ENCODE measurements around the gene MMP19. TPM values are rescaled to one million over a fixed set of nuclear protein-coding genes. Genes with fewer than 3 reads are reported as not detected.

Gene MMP19
- total RNA-seq, 1 experiment from 2014 or later, result 2.3 TPM

DNA sequence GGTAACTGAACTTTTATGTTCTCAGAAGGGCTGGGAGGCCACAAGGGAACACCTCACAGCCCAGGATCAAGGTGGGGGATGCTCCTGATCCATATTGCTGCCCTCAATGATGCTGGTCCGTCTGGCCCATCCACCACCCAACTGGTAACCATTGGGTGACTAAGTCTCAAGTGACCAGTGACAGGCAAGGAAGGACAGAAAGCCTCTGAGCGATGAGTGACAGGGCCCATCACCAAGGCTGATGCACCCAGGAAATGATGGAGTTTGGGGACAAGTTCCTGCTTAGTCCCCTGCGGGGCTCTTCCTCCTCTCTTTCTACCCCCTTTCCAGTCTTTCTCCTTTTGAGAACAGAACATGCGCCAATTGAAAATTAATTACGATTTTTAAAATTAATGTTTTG lies 2.6 kb upstream of the MMP19 start:
- Histone ChIP-seq H4K20me1 (ENCODE audit: insufficient read depth) (no peaks in the 10 kb centered on the region), H3K9ac (ENCODE audit: low read length) (no peak overlapping the region), H3K9me3 (ENCODE audit: control insufficient read depth in 1 of 2, insufficient read depth in 1 of 2, low read depth in 1 of 2, low read length in 2 of 2) (no peaks in the 10 kb centered on the region), H3K27ac (ENCODE audit: low read depth, low read length) (no peak overlapping the region), H3K9me2 (ENCODE audit: insufficient read depth) (no peaks in the 10 kb centered on the region), H3K4me2 (ENCODE audit: low read length) (no peak overlapping the region), H3K27me3 (ENCODE audit: insufficient read depth, low read length) (no peaks in the 10 kb centered on the region), H3K4me3 (replicated peaks in 1 of 2; ENCODE audit: low read depth in 1 of 2, low read length in 2 of 2) (no peak overlapping the region), H3K4me1 (ENCODE audit: control insufficient read depth in 1 of 2, insufficient read depth in 2 of 2, low read length in 2 of 2) (peaks cover 11 to 34% of the 10 kb centered on the region in 2 experiments), H3K79me2 (ENCODE audit: insufficient read depth, low read length) (no peaks in the 10 kb centered on the region), H2AFZ (ENCODE audit: low read depth, low read length, poor library complexity, severe bottlenecking) (peak overlapping the region; percentile 4), H3K36me3 (ENCODE audit: control insufficient read depth in 1 of 2, insufficient read depth in 2 of 2, low read length in 2 of 2) (no peaks in the 10 kb centered on the region)
- POLR2A ChIA-PET, result no interaction called here
- BruUV-seq (replicated peaks), result no TSS peak
- TF ChIP-seq SP1 (IDR thresholded peaks at IDR 0.05; ENCODE audit: low read depth), result no peak
- TF ChIP-seq, protein P1, sequence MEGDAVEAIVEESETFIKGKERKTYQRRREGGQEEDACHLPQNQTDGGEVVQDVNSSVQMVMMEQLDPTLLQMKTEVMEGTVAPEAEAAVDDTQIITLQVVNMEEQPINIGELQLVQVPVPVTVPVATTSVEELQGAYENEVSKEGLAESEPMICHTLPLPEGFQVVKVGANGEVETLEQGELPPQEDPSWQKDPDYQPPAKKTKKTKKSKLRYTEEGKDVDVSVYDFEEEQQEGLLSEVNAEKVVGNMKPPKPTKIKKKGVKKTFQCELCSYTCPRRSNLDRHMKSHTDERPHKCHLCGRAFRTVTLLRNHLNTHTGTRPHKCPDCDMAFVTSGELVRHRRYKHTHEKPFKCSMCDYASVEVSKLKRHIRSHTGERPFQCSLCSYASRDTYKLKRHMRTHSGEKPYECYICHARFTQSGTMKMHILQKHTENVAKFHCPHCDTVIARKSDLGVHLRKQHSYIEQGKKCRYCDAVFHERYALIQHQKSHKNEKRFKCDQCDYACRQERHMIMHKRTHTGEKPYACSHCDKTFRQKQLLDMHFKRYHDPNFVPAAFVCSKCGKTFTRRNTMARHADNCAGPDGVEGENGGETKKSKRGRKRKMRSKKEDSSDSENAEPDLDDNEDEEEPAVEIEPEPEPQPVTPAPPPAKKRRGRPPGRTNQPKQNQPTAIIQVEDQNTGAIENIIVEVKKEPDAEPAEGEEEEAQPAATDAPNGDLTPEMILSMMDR (IDR thresholded peaks at IDR 0.05 in 2 of 3, conservative IDR thresholded peaks at IDR 0.05 in 1 of 3; ENCODE audit: borderline replicate concordance in 1 of 3, insufficient read depth in 1 of 3, low read depth in 2 of 3, low read length in 2 of 3), result no peak
- TF ChIP-seq ZNF274 (IDR thresholded peaks at IDR 0.05; ENCODE audit: low read depth, low read length), result no peak
- TF ChIP-seq CBX3 (IDR thresholded peaks at IDR 0.05; ENCODE audit: low read depth), result no peak
- TF ChIP-seq POLR2A (IDR thresholded peaks at IDR 0.05; ENCODE audit: borderline replicate concordance, extremely low read depth, insufficient read depth, insufficient read length), result no peak
- no peak for TF ChIP-seq YY1 (IDR thresholded peaks at IDR 0.05; ENCODE audit: extremely low read depth, insufficient replicate concordance, low read depth, low read length)
- no peak for TF ChIP-seq RAD21 (IDR thresholded peaks at IDR 0.05; ENCODE audit: low read depth)
- TF ChIP-seq, protein P2, sequence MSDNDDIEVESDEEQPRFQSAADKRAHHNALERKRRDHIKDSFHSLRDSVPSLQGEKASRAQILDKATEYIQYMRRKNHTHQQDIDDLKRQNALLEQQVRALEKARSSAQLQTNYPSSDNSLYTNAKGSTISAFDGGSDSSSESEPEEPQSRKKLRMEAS (IDR thresholded peaks at IDR 0.05), result no peak
- RAD21 ChIA-PET (ENCODE audit: low non-redundant PET in 1 of 2, low total read pairs in 2 of 2, uncharacterized antibody in 2 of 2, unreplicated experiment in 2 of 2), result no interaction called here
- intact Hi-C loops (cut with micrococcal nuclease), result no loop called here
- ATAC-seq (no peak), DNase-seq (ENCODE audit: low read depth, low spot score) (no peak)
- CTCF ChIA-PET, result no interaction called here

DNA sequence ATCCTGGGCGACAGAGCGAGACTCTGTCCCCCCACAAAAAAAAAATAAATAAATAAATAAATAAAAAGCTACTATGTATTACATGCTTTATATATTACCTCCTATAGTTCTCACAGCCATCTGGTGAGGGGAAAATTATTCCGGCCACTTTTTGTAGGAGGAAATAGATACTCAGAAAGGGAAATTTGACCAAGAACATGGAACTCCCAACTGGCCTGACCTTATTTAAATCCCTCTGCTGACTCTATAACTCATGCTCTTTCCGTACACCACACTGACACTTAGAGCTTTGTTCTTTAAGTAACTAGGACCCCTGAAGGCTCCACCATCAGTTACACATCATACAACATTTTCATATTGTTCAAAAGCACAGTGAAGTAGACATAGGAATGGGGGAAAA lies 2.2 kb upstream of the MMP19 start:
- no peak for DNase-seq (ENCODE audit: low read depth, low spot score)
- H3K4me1 ChIP-seq (ENCODE audit: control insufficient read depth in 1 of 2, insufficient read depth in 2 of 2, low read length in 2 of 2), result peaks cover 11 to 34% of the 10 kb centered on the region in 2 experiments
- ChIA-PET CTCF (no interaction called here), RAD21 (ENCODE audit: low non-redundant PET in 1 of 2, low total read pairs in 2 of 2, uncharacterized antibody in 2 of 2, unreplicated experiment in 2 of 2) (no interaction called here), POLR2A (no interaction called here)
- no peaks in the 10 kb centered on the region for H3K79me2 ChIP-seq (ENCODE audit: insufficient read depth, low read length)
- H3K9ac ChIP-seq (ENCODE audit: low read length), result no peak overlapping the region
- no peaks in the 10 kb centered on the region for H3K36me3 ChIP-seq (ENCODE audit: control insufficient read depth in 1 of 2, insufficient read depth in 2 of 2, low read length in 2 of 2)
- ATAC-seq, result no peak
- H3K9me2 ChIP-seq (ENCODE audit: insufficient read depth), result no peaks in the 10 kb centered on the region
- H2AFZ ChIP-seq (ENCODE audit: low read depth, low read length, poor library complexity, severe bottlenecking), result no peak overlapping the region
- H4K20me1 ChIP-seq (ENCODE audit: insufficient read depth), result no peaks in the 10 kb centered on the region
- H3K4me2 ChIP-seq (ENCODE audit: low read length), result no peak overlapping the region
- no peaks in the 10 kb centered on the region for H3K27me3 ChIP-seq (ENCODE audit: insufficient read depth, low read length)
- no peak overlapping the region for H3K4me3 ChIP-seq (replicated peaks in 1 of 2; ENCODE audit: low read depth in 1 of 2, low read length in 2 of 2)
- H3K9me3 ChIP-seq (ENCODE audit: control insufficient read depth in 1 of 2, insufficient read depth in 1 of 2, low read depth in 1 of 2, low read length in 2 of 2), result no peaks in the 10 kb centered on the region
- intact Hi-C loops (cut with micrococcal nuclease), result no loop called here
- TF ChIP-seq, protein P2 (IDR thresholded peaks at IDR 0.05), result no peak
- no TSS peak for BruUV-seq (replicated peaks)
- no peak overlapping the region for H3K27ac ChIP-seq (ENCODE audit: low read depth, low read length)
